HCT116 (cell line): ENCODE measurements around the gene CA10.

Experiments used
- CEBPB ChIP-seq: IDR thresholded peaks from 2 replicates; pipeline ENCODE4 v1.6.1; 2012; ENCODE audit warnings: low read depth
- ELF1 ChIP-seq: IDR thresholded peaks from 2 replicates; pipeline ENCODE4 v1.6.1; 2012; ENCODE audit warnings: low read depth, borderline replicate concordance
- EZH2 ChIP-seq: fragments of 200-600 bp; sonication (generic); IDR thresholded peaks from 2 replicates; pipeline ENCODE4 v1.6.1; 2017; ENCODE audit warnings: antibody characterized with exemption, mixed run types
- POLR2A ChIP-seq: IDR thresholded peaks from 2 replicates; pipeline ENCODE4 v1.7.0; 2011; ENCODE audit warnings: borderline replicate concordance; ENCODE audit not compliant: insufficient read depth, insufficient read length; ENCODE audit errors: extremely low read depth
- SIN3A ChIP-seq: IDR thresholded peaks from 2 replicates; pipeline ENCODE4 v1.6.1; 2012; ENCODE audit warnings: low read depth
- SP1 ChIP-seq: IDR thresholded peaks from 2 replicates; pipeline ENCODE4 v1.6.1; 2012; ENCODE audit warnings: low read depth
- TCF7L2 ChIP-seq: IDR thresholded peaks from 2 replicates; pipeline ENCODE4 v1.7.0; 2011; ENCODE audit warnings: borderline replicate concordance, inconsistent platforms; ENCODE audit not compliant: insufficient read depth, insufficient read length; ENCODE audit errors: extremely low read depth
- ZNF274 ChIP-seq: fragments of 200-500 bp; sonication (Bioruptor generic); IDR thresholded peaks from 2 replicates; pipeline ENCODE4 v1.6.1; 2014; ENCODE audit warnings: mild to moderate bottlenecking, low read depth, low read length, inconsistent platforms
- TF ChIP-seq, protein P1 (sequence below): IDR thresholded peaks from 2 replicates; pipeline ENCODE4 v1.6.1; 2012
- TF ChIP-seq, protein P2 (sequence below): IDR thresholded peaks from 2 replicates; pipeline ENCODE4 v1.6.1; 2012; ENCODE audit warnings: low read depth
- TF ChIP-seq, protein P3 (sequence below), 3 experiments: fragments of 200-600 bp in 1 of 3; sonication (generic) in 1 of 3; IDR thresholded peaks in 2 of 3; conservative IDR thresholded peaks in 1 of 3; 2 replicates each; pipeline ENCODE4 v1.5.1; 2012 to 2017; ENCODE audit warnings: low read depth in 2 of 3, low read length in 2 of 3, antibody characterized with exemption in 1 of 3, borderline replicate concordance in 1 of 3, control low read depth in 1 of 3, mild to moderate bottlenecking in 1 of 3, mixed read lengths in 1 of 3, mixed run types in 1 of 3, moderate library complexity in 1 of 3; ENCODE audit not compliant: insufficient read depth in 1 of 3

DNA sequence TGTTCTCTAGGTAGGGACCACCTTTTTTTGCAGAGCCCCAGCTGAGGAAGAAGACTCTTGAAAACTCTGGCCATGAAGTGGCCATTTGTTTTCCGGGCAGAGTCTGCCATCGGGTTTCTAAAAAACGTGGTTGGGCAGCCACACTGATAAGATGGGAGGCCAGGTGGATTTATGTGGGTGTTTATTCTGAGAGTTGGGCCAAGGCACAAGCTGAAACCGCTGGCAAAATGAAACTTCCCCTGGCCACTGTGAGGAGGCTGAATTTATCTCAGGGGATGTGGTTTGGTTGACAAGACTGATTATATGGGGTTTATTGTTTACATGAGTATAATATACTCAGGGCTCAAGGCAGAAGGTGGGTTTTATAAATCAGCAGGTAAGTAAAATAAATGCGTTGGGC is 476.4 kb downstream of the CA10 start:
- TF ChIP-seq ZNF274 (no peak), EZH2 (no peak), SIN3A (no peak), ELF1 (no peak), TCF7L2 (no peak), POLR2A (no peak), SP1 (no peak), CEBPB (no peak)
- TF ChIP-seq, protein P1, sequence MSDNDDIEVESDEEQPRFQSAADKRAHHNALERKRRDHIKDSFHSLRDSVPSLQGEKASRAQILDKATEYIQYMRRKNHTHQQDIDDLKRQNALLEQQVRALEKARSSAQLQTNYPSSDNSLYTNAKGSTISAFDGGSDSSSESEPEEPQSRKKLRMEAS: no peak
- TF ChIP-seq, protein P2, sequence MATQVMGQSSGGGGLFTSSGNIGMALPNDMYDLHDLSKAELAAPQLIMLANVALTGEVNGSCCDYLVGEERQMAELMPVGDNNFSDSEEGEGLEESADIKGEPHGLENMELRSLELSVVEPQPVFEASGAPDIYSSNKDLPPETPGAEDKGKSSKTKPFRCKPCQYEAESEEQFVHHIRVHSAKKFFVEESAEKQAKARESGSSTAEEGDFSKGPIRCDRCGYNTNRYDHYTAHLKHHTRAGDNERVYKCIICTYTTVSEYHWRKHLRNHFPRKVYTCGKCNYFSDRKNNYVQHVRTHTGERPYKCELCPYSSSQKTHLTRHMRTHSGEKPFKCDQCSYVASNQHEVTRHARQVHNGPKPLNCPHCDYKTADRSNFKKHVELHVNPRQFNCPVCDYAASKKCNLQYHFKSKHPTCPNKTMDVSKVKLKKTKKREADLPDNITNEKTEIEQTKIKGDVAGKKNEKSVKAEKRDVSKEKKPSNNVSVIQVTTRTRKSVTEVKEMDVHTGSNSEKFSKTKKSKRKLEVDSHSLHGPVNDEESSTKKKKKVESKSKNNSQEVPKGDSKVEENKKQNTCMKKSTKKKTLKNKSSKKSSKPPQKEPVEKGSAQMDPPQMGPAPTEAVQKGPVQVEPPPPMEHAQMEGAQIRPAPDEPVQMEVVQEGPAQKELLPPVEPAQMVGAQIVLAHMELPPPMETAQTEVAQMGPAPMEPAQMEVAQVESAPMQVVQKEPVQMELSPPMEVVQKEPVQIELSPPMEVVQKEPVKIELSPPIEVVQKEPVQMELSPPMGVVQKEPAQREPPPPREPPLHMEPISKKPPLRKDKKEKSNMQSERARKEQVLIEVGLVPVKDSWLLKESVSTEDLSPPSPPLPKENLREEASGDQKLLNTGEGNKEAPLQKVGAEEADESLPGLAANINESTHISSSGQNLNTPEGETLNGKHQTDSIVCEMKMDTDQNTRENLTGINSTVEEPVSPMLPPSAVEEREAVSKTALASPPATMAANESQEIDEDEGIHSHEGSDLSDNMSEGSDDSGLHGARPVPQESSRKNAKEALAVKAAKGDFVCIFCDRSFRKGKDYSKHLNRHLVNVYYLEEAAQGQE: no peak
- TF ChIP-seq, protein P3, sequence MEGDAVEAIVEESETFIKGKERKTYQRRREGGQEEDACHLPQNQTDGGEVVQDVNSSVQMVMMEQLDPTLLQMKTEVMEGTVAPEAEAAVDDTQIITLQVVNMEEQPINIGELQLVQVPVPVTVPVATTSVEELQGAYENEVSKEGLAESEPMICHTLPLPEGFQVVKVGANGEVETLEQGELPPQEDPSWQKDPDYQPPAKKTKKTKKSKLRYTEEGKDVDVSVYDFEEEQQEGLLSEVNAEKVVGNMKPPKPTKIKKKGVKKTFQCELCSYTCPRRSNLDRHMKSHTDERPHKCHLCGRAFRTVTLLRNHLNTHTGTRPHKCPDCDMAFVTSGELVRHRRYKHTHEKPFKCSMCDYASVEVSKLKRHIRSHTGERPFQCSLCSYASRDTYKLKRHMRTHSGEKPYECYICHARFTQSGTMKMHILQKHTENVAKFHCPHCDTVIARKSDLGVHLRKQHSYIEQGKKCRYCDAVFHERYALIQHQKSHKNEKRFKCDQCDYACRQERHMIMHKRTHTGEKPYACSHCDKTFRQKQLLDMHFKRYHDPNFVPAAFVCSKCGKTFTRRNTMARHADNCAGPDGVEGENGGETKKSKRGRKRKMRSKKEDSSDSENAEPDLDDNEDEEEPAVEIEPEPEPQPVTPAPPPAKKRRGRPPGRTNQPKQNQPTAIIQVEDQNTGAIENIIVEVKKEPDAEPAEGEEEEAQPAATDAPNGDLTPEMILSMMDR (IDR thresholded peaks at IDR 0.05 in 2 of 3, conservative IDR thresholded peaks at IDR 0.05 in 1 of 3; ENCODE audit: borderline replicate concordance in 1 of 3, insufficient read depth in 1 of 3, low read depth in 2 of 3, low read length in 2 of 3): no peak
